Measurements from ENCODE around the gene SRRM3. TPM values are rescaled to one million over a fixed set of nuclear protein-coding genes. Genes with fewer than 3 reads are reported as not detected.

SRRM3 gene
- total and polyA plus RNA-seq, 11 donors = 1.6 to 28.5 (median 6.5) TPM

- peaks cover 0 to 7% (median 0%) of the 10 kb centered on the region in 12 donors for H3K4me1 ChIP-seq
- WGBS, 4 donors = 69 to 78% (median 71%) methylated on average over 5 of the region's 5 CpGs
- peaks cover 7 to 80% (median 37%) of the 10 kb centered on the region in 9 donors for H3K27me3 ChIP-seq
- no peaks in the 10 kb centered on the region for H3K9me3 ChIP-seq
- DNase-seq = no peak
- ATAC-seq = no peak
- no peak overlapping the region for H3K27ac ChIP-seq
- intact Hi-C loops (cut with DNase I) = no loop called here
- no peak for TF ChIP-seq POLR2A (IDR thresholded peaks at IDR 0.05)
- TF ChIP-seq CTCF (IDR thresholded peaks at IDR 0.05) = no peak
- H3K36me3 ChIP-seq = no peaks in the 10 kb centered on the region
- H3K4me3 ChIP-seq = no peak overlapping the region
Measured at GRCh38 chr7:76233538-76234281, 32.0 kb downstream of the SRRM3 start.

GRCh38 chr7:76234282-76234584, 32.5 kb downstream of the SRRM3 start:
- ATAC-seq = no peak

GRCh38 chr7:76234931-76235441, 33.3 kb downstream of the SRRM3 start:
- 0 to 6% (median 4%) methylated on average over 4 to 48 of the region's 48 CpGs for WGBS, 4 donors
- Histone ChIP-seq H3K36me3 (no peaks in the 10 kb centered on the region), H3K4me3 (peak overlapping the region in 7 of 12 donors; percentile 5 to 35 (median 12)), H3K4me1 (peaks cover 0 to 7% (median 0%) of the 10 kb centered on the region in 12 donors), H3K27ac (no peak overlapping the region), H3K9me3 (no peaks in the 10 kb centered on the region), H3K27me3 (peaks cover 7 to 70% (median 34%) of the 10 kb centered on the region in 9 donors)
- DNase-seq (peak; percentile 40 to 83 (median 52)), ATAC-seq (peak in 3 of 4 donors; percentile 74 to 92 (median 86))
- TF ChIP-seq POLR2A (IDR thresholded peaks at IDR 0.05) = no peak
- TF ChIP-seq CTCF (IDR thresholded peaks at IDR 0.05) = no peak
- intact Hi-C loops (cut with DNase I) = no loop called here

More at GRCh38 chr7:76234282-76234584, 32.5 kb downstream of the SRRM3 start:
- Histone ChIP-seq H3K4me3 (no peak overlapping the region), H3K27me3 (peaks cover 7 to 78% (median 37%) of the 10 kb centered on the region in 9 donors), H3K36me3 (no peaks in the 10 kb centered on the region), H3K4me1 (peaks cover 0 to 7% (median 0%) of the 10 kb centered on the region in 12 donors), H3K27ac (no peak overlapping the region), H3K9me3 (no peaks in the 10 kb centered on the region)
- TF ChIP-seq CTCF (IDR thresholded peaks at IDR 0.05) = no peak
- WGBS, 4 donors = 43 to 48% (median 45%) methylated on average over 4 of the region's 4 CpGs
- no peak for DNase-seq
- intact Hi-C loops (cut with DNase I) = no loop called here

GRCh38 chr7:76236224-76236623, 34.5 kb downstream of the SRRM3 start:
- TF ChIP-seq CTCF (IDR thresholded peaks at IDR 0.05) = no peak
- no peak for TF ChIP-seq POLR2A (IDR thresholded peaks at IDR 0.05)
- WGBS, 4 donors = 55 to 77% (median 70%) methylated on average over 7 to 8 of the region's 8 CpGs
- H3K27ac ChIP-seq = no peak overlapping the region

More at GRCh38 chr7:76236224-76236623, 34.5 kb downstream of the SRRM3 start:
- H3K9me3 ChIP-seq = no peaks in the 10 kb centered on the region
- H3K4me1 ChIP-seq = peaks cover 0 to 7% (median 0%) of the 10 kb centered on the region in 12 donors
- intact Hi-C loops (cut with DNase I) = no loop called here
- DNase-seq (no peak), ATAC-seq (no peak)
- no peaks in the 10 kb centered on the region for H3K36me3 ChIP-seq
- peaks cover 7 to 58% (median 30%) of the 10 kb centered on the region in 9 donors for H3K27me3 ChIP-seq
- H3K4me3 ChIP-seq = no peak overlapping the region

Data from heart left ventricle (tissue), 16 donors.